ENCODE results near the gene COMP.
A peak's percentile ranks its signal among the peaks of the same experiment; 100 is the strongest.
"Not testable (repeated sequence)": the region's sequence is repeated elsewhere in the genome, so short reads cannot be mapped to it uniquely, and the experiment has no call there.

The COMP gene

DNA sequence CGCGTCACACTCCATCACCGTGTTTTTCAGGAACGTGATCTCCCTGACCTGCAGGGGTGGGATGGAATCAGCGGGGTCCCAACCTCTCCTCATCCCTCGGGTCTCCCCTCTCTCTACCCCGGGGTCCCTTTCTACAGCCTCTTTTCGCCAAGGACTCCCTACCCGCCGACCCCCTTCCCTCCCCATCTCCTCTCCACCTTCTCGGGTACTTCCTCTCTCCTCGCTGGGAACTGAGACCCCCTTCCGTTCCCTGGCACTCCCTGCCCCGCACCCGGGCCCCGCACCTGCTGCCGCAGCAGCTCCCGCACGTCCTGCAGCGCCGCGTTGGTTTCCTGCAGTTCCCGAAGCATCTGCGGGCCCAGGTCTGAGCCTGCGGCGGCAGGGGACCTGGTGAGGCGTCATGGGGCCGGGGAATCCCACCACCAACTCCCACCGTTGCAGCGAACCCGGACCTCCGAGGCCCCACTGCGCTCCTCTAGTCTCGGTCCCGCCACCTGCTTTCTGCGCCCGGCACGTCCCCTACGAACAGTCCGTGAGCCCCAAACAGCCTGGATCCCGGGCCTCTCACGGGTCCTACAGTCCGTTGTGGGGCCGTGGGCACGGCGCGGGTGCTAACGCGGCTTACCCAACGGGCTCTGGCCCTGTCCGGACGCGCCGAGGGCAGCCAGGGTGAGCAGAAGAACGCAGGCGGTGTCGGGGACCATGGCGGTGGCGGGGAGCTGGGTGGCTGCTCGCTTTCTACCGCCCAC lies at the start of gene COMP:
TSS of gene COMP (minus strand) at position 740 of the 749 bp plus-strand sequence. CDS start at position 704, 36 bp downstream.
- no peak for DNase-seq

DNA sequence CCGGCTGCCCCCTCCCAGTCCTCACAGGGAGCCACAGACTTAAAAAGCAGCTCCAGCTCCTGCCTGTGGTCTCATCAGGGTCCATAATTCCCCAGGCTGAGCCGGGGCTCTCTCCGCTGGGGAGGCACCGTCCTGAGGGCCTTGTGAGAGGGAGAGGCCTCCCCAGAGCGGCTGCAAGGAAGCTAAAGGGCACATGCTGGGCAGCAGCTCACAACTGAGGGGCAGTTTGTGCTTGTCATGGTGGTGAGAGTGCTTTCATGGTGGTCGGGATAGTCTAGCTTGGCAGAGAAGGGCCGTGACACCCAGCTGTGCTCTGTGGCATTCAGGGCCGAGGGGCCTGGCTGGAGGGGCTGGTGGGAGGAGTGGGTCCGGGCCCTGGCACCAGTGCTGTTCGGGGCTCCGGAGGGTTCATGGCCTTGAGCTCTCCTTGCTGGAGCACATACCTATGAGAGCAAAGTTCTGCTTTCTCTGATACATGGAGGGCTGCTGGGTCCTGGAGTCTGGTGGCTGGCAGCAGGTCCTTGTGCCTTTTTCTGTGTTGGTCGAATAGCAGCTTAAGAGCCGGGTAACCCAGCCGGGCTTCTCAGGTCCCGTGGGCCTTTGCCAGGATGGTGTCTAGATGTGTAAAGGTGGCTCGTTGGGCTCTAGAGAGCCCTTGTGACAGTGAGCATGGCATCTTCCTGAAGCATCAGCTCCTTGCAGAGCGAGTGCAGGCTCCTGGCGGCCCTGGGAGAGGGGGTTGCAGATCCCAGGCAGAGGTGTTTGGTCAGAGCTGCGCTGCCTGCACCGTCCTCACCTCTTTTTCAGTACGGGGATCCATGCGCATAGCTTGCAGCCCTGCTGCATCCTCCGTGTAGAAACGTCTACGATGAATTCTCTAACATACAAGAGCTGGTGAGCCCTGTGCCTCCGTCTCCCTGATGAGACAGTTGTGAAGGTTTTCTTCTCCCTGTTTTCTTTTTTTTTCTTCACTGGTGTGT lies 49.5 kb upstream of the COMP start:
- no peak for DNase-seq

DNA sequence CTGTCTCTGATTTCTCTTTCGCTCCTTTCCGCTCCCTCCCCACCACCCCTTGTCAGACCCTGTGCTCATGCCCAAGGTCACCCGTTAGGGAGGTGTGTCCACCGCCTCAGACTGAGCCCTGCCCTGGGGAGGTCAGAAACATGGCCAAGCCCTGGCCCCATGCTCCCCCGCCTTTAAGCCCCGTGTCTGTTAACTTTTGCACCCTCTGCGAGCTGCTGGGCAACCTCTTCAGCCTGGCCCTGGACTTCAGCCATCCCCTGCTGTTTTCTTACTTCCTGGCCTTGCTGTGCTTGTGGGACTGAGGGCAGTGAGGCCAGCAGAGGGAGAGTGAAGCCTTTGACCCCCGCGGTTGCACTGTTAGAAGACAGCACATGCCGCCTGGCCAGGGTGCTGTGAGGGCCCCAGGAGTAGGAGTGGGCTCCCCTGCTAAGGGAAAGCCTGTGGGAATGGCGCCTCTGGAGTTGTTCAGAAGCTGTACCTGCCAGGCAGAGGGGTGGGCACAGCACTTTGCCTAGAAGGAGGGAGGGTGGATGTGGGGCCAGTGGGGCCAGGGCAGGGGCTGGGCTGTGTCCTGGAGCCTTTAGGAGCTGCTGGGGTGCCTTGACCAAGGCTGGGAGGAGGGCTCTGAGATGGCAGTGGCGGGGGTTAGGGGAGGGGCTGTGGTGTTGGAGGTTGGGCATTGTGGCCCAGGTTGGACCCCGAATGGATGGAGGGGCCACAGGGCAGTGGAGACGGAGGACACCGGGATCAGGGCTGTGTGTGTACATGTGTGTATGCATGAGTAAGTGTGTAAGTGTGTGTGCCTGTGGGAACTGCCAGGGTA lies 48.6 kb upstream of the COMP start:
- no peak for DNase-seq

DNA sequence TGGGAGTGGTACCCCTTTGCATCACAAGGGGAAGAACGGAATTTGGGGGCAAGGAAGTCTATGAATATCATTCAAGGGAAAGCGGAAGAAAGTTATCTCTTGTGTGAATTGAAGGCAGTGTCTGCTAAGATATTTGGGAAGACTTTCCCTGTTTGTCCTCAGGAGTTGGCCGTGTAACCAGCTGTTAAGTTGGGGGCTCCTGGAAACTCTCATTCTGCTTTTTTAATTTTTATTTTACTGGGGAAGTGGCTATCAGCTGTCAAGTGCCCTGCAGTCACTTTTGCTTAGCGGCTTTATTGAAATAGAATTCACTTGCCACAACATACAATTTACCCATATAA lies 43.5 kb upstream of the COMP start:
- DNase-seq: no peak

DNA sequence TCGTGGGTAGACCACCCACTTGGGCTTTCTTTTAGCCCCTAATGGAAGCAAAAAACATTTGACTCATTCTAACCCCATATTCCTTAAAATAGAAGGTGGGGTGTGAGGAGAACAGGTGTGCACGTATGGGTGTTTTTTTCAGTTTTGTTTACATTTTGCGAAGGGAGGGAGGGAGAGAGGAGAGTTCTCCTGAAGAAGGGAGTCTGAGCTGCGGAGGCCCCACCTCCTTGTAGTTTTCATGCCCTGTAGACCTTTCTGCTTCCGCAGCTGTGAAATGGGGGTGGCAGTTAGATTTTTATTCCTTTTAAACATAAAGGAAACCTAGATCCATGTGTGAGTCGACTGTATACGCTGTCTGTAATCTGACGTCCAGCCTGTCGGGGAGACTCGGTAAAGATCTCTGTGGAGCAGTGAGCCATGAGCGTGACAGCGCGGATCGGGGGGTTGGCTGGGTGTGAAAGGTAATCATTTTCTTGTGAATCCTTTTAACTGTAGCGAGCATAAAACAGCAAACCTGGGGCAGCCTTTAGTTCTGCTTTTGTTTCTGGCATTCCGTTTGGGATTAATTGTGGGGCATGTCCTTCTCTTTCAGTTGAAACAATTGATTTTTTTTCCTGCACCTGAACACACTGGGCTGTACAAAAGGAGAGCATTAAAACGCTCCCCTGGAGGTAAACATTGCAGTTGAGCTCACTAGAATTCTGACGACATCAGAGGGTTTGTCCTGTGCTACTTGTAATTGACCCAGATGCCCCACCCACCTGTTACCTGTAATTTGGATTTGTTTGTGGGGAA lies 42.9 kb upstream of the COMP start:
- peak in 1 of 2 donors; percentile 21 for DNase-seq

DNA sequence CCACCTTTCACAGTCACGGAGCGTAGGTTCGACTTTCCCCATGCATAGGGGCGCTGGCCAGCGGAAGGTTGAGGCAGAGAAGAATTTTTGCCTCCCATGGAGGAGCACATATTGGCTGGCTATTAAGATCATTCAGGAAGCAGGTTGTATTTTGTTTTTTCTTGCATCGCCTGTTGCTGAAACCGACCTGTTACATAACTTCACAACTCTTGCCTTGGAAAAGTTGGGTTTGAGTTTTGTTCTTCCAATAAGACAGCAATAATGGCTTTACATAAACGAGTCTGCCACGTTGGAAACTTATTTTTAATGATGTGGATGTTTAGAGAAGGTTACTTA lies 42.0 kb upstream of the COMP start:
- DNase-seq: no peak

DNA sequence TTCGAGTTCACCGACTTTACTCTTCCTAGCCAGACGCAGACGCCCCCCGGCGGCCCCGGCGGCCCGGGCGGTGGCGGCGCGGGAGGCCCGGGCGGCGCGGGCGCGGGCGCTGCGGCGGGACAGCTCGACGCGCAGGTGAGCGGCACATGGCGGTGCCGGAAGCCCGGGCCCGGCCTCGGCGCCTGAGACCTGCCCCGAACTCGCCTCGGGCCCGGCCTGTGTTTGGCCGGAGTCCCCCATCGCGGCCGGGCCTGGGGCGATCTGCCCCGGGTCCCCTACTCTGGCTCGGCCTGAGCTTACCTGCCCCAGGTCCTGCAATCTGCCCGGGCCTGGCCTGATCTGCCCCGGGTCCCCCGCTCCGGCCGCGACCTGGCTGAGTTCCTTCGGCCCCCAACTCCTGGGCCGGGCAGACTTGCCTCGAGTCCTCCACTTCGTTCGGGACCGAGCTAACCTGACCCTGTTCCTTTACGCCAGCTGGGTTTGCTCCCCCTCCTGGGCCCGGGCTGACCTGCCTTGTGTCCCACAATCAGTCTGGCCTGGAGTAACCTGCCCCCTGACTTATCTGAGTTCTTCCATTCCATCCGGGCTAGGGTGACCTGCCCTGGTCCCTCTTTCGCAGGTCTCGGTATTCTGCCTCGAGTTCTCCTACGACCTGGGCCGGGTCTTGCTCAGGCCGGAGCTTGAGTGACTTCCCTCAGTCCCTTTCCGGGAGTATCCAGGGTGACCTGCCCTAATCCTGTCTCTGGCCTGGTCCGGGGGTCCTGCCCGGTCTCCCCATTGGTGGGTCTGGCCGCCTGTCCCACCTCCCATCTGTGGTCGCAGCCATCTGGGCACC lies 41.4 kb upstream of the COMP start:
- peak; percentile 22 to 32 for DNase-seq

DNA sequence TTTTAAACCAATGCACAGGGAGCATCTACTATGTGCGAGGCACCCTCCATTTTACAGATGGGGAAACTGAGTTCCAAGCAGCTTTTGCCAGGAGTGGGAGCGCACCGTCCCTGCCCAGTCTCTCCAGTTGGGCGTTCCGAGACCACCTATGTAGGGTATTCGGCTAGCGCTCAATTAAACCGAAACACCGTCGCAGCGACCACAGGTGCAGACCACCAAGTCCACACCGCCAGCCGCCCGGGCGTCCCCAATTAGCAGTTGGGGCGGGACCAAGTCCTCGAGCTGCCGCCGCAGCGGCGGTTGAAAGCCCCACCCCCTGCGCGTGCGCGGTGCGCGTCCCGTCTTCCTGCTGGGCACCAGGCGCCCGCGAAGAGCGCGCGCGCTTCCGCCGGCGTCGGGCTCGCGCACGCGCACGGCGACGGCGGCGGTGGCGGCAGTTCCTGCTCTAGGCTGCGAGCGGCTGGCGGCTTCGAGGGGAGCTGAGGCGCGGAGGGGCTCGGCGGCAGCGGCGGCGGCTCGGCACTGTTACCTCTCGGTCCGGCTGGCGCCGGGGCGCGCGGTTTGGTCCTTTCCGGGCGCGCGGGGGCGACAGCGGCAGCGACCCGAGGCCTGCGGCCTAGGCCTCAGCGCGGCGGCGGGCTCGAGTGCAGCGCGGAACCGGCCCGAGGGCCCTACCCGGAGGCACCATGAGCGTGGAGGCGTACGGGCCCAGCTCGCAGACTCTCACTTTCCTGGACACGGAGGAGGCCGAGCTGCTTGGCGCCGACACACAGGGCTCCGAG lies 40.6 kb upstream of the COMP start, which contains the start of gene UPF1:
TSS of gene UPF1 (plus strand) at position 436 of the 782 bp plus-strand sequence. CDS start at position 687, 251 bp downstream.
- DNase-seq: peak; percentile 96

DNA sequence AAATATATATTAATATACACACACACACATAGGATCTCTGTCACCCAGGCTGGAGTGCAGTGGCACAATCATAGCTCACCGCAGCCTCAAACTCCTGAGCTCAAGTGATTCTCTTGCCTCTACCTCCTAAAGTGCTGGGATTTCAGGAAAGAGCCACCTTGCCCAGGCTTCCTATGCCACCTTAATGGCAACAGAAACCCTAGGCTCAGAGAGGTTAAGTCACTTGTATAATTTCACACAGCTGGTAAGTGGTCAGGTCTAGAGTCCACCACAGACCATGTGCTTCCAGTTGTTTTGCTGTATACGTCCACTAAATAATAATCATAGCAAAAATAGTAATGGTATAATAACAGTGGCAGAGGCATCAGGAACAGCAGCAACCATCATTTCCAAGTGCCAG lies 39.4 kb upstream of the COMP start:
- DNase-seq: no peak

DNA sequence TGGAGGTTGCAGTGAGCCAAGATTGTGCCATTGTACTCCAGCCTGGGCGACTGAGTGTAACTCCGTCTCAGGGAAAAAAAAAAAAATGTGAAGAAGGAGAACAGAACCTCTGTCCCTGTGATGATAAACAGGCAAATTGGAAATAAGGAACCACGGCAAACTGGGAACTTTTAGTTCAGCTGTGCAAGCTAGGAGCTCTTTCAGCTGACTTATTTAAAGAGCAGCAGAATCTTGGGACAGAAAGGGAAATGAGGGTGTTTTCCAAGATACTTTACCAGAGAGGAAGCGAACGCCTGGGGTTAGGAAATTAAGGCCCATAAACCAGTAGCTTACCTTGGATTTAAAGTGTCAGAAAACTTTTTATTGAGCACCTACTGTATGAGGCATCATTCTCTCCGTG lies 37.7 kb upstream of the COMP start:
- no peak for DNase-seq

DNA sequence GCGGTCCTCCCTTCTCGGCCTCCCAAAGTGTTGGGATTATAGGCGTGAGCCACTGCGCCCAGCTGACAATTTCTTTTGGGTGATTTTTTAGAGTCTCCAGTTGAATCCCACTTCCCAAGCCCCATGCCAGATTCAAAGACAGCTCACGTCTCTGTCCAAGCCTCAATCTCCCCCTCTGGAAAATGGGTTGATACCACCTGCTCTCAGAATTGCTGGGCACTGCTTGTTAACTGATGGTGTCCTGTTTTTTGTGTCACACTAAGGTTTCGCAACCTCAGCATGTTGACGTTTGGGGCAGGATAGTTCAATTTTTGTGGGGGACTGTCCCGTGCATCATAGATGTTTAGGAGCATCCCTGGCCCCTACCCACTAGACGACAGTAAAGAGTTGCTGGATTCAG lies 26.5 kb upstream of the COMP start:
- no peak for DNase-seq

DNA sequence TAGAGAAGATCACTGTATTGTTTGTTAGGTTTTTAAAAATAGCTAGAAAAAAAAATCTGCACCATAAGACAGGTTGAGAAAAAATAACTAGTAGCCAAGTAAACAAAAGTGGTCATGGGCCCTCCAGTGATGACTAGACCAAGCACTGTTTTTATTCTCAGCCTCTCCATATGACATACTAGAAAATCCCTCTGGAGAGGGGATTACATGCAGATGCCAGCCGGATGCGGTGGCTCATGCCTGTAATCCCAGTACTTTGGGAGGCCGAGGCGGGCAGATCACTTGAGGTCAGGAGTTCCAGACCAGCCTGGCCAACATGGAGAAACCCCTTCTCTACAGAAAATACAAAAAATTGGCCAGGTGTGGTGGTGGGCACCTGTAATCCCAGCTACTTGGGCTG lies 25.5 kb upstream of the COMP start:
- not testable (repeated sequence) for DNase-seq

DNA sequence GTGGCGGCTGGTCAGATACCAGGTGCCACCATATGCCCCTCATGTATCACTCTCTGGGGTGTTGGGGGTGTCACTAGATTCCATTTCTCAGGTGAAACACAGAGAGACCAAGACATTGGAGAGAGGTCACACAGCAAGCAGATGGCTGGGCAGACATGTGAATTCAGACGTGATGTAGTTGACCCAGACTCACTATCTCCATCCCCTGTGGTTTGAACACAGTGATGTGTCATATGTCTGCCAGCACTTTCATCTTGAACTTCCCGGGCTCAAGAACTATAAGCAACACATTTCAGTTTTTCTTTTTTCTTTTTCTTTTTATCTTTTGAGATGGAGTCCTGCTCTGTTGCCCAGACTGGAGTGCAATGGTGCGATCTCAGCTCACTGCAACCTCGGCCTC lies 24.6 kb upstream of the COMP start:
- DNase-seq: no peak

DNA sequence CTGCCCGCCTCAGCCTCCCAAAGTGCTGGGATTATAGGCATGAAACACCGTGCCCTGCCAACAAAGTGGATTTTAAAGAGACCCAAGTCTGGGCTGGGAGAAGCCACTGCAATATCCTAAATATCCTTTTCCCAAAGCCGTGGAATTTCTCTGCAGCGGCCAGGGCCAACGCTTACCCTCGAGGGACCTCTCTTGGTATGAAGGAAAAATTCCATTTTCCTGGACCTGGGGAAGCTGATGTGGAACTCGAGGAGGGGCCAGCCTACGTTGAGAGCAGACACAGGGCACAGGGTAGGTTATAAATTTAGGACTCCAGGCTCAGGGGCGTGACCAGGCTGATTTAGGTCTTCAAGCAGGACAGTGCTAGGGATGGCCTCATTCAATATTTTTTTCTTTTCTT lies 23.0 kb upstream of the COMP start:
- no peak for DNase-seq

DNA sequence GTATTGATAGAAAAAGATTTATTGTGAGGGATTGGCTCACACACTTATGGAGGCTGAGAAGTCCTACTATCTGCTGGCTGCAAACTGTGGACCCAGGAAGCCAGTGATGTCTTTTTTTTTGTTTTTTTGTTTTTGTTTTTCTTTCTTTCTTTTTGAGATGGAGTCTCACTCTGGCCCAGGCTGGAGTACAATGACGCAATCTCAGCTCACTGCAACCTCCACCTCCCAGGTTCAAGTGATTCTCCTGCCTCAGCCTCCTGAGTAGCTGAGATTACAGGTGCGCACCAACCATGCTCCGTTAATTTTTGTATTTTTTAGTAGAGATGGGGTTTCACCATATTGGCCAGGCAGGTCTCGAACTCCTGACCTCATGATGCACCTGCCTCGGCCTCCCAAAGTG lies 20.5 kb upstream of the COMP start:
- not testable (repeated sequence) for DNase-seq

DNA sequence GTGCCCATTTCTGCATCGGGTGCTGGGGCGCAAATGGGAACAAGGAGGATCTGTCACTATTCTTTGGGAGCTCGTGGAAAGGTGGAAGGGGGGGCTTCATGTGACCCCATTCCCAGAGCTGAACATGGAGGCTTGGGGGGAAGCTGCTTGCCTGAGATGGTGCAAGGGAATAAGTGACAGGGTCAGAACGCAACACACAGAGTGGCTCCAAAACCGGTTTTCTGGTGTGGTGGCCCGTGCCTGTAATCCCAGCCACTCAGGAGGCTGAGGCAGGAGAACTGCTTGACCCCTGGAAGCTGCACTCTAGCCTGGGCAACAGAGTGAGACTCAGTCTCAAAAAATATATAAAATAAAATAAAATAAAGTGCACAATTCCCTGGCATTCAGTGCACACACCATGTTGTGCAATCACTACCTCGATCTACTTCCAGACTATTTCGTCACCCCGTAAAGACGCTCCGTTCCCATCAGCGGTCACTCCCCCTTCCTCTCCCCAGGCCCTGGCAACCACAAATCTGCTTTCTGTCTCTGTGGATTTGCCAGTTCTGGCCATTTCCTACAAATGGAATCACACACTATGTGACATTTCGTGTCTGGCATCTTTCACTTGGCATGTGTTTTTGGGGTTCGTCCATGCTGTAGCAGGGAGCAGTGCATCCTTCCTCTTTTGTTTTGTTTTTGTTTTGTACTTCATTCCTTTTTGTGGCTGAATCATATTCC lies 18.2 kb upstream of the COMP start:
- no peak for DNase-seq

DNA sequence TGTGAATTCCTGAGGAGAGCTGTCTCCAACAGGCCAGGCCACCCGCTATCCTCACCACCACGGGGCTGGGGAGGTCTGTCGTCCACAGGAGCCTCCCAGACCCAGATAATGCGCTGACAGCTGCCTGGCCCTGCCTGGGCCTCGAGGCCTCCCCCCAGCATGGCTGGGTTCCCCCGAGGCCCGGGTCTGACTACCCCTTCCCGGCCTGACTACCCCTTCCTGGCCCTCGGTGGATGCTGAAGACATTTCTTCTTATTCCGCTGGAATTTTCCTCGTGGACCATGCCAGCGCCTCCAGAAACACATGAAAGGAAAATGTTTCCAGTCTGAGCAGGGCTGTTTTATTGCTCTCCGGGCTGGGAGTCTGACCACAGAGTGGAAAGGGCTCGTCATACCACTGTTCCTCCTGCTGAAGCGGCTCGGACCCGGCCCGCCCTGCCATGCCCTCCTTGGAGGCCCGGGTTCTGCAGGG lies 16.8 kb upstream of the COMP start:
- DNase-seq: no peak

DNA sequence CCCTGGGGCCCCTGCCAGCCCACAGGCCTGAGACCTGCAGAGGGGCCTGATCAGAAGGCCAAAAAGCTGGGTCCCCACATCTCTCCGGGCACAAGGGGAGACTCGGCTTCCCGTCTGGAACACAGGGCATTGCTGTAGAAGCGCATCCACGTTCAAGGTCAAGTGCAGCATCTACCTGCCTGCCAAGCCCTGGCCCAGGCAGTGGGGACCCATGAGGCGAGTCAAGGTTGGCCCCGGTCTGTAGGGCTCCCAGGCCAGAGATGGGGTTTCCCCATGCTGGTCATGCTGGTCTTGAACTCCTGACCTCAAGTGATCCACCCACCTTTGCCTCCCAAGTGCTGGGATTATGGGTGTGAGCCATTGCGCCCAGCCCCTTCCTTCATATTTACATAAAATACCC lies 13.5 kb upstream of the COMP start:
- DNase-seq: no peak

DNA sequence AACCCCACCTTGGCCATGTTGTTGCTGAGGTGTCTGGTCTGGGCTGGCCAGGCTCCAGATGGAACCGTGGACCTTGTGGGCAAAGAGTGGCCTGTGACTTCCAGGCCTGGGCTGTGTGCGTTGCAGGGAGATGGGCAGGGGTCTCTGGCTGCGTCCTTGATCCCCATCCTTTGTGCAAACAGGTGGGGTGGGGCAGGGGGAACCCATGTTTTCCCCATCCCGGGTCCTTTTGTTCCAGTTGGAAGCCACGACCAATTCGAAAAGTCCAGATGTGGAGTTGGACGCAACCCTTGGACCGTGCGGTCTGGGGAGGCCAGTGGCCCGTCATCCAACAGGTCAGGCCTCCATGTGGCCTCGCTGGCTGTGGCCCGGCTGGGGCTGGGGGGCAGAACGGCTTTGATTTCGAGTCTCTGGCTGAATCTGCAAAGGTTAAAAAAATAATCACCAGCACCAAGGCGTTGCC lies 13.1 kb upstream of the COMP start:
- DNase-seq: no peak

Data from CD4-positive, alpha-beta T cell treated with Interleukin-4 for 1 hour (primary cell).